ENCODE measurements around the gene CNTN4. TPM values are rescaled to one million over a fixed set of nuclear protein-coding genes. Genes with fewer than 3 reads are reported as not detected.

The CNTN4 gene
- total RNA-seq, 1 experiment from 2014 or later: 5.7 TPM

DNA sequence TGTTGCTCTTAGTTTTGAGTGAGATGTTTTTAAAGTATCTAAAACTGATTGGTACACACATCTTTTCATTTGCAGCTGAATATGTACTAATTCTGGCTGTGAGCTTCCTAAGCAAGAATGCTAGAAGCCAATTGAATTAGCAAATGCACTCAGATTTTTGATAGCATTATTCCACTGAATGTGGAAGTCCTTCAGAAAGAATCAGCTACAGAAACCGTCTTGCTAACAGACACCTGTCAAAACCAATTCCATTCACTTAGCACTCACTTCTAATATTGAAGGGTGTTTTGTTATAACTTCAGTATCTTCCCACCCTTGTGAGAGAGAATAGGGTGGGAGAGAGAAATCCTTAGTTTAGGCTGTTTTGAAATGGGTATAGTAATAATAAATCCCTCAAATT lies 693.8 kb downstream of the CNTN4 start:
- no peak overlapping the region for H3K4me3 ChIP-seq (ENCODE audit: low read depth, low read length, poor library complexity, severe bottlenecking)
- no peaks in the 10 kb centered on the region for H3K27me3 ChIP-seq (replicated peaks; ENCODE audit: insufficient read depth, low read depth, low read length, poor library complexity)
- BruUV-seq (replicated peaks): no TSS peak
- no peak overlapping the region for H3K27ac ChIP-seq (ENCODE audit: low read depth, low read length, poor library complexity, severe bottlenecking)
- no peaks in the 10 kb centered on the region for H3K9me3 ChIP-seq (ENCODE audit: low read depth, low read length, poor library complexity, severe bottlenecking)
- POLR2A ChIA-PET (ENCODE audit: low non-redundant PET): no interaction called here
- H3K36me3 ChIP-seq (ENCODE audit: insufficient read depth, low read length, poor library complexity, severe bottlenecking): no peaks in the 10 kb centered on the region
- TF ChIP-seq EZH2 (IDR thresholded peaks at IDR 0.05; ENCODE audit: borderline replicate concordance, low read depth, low read length, poor library complexity, severe bottlenecking): no peak
- TF ChIP-seq, protein P1, sequence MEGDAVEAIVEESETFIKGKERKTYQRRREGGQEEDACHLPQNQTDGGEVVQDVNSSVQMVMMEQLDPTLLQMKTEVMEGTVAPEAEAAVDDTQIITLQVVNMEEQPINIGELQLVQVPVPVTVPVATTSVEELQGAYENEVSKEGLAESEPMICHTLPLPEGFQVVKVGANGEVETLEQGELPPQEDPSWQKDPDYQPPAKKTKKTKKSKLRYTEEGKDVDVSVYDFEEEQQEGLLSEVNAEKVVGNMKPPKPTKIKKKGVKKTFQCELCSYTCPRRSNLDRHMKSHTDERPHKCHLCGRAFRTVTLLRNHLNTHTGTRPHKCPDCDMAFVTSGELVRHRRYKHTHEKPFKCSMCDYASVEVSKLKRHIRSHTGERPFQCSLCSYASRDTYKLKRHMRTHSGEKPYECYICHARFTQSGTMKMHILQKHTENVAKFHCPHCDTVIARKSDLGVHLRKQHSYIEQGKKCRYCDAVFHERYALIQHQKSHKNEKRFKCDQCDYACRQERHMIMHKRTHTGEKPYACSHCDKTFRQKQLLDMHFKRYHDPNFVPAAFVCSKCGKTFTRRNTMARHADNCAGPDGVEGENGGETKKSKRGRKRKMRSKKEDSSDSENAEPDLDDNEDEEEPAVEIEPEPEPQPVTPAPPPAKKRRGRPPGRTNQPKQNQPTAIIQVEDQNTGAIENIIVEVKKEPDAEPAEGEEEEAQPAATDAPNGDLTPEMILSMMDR (conservative IDR thresholded peaks at IDR 0.05; ENCODE audit: low read depth, low read length): no peak
- DNase-seq (ENCODE audit: low spot score): no peak
- intact Hi-C loops (cut with micrococcal nuclease; ENCODE audit: unreplicated experiment): no loop called here
- CTCF ChIA-PET: no interaction called here
- H3K4me1 ChIP-seq (ENCODE audit: insufficient read depth, low read length, poor library complexity, severe bottlenecking): no peaks in the 10 kb centered on the region

DNA sequence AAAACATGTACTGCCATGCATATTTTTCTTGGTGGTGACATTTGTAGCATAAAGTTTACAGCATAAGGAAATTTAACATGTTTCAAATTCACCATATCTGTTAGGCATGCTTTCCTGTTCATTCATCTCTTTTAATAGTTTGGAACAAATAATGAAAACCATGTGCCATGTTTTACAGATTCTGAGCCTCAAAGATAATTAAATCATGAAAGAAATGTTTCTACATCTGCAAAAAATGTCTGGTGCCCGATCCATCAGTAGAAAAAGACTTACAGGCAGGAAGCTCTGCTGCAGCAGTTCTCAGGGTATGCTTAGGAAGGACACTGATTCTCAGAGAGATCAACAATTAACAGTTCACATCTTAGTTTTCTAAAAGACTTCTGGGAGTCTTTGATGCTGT lies 695.3 kb downstream of the CNTN4 start:
- no peak overlapping the region for H3K27ac ChIP-seq (ENCODE audit: low read depth, low read length, poor library complexity, severe bottlenecking)
- CTCF ChIA-PET: no interaction called here
- H3K36me3 ChIP-seq (ENCODE audit: insufficient read depth, low read length, poor library complexity, severe bottlenecking): no peaks in the 10 kb centered on the region
- H3K9me3 ChIP-seq (ENCODE audit: low read depth, low read length, poor library complexity, severe bottlenecking): no peaks in the 10 kb centered on the region
- H3K4me3 ChIP-seq (ENCODE audit: low read depth, low read length, poor library complexity, severe bottlenecking): no peak overlapping the region
- no TSS peak for BruUV-seq (replicated peaks)
- intact Hi-C loops (cut with micrococcal nuclease; ENCODE audit: unreplicated experiment): no loop called here
- no peak for DNase-seq (ENCODE audit: low spot score)
- POLR2A ChIA-PET (ENCODE audit: low non-redundant PET): no interaction called here
- H3K27me3 ChIP-seq (replicated peaks; ENCODE audit: insufficient read depth, low read depth, low read length, poor library complexity): no peaks in the 10 kb centered on the region
- no peaks in the 10 kb centered on the region for H3K4me1 ChIP-seq (ENCODE audit: insufficient read depth, low read length, poor library complexity, severe bottlenecking)
- TF ChIP-seq, protein P1 (conservative IDR thresholded peaks at IDR 0.05; ENCODE audit: low read depth, low read length): no peak
- no peak for TF ChIP-seq EZH2 (IDR thresholded peaks at IDR 0.05; ENCODE audit: borderline replicate concordance, low read depth, low read length, poor library complexity, severe bottlenecking)

DNA sequence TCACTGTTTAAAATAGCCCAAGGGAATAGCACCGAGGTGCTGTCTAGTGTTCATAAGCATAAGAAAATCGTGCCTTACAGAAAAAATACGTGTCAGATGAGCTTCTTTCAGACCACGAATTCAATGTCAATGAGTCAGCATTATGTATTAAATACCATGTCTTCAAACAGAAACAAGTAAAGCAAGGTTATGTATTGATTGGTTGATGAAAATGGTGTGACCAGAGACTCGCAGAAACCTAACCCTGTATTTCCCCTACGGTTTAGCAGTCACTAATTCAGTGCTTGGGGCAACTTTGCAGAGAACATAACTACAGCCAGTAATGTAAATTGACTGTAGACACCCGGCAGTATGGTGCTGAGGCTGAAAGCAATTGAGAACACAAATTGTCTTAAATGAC lies 703.8 kb downstream of the CNTN4 start:
- DNase-seq (ENCODE audit: low spot score): no peak
- CTCF ChIA-PET: no interaction called here
- Histone ChIP-seq H3K9me3 (ENCODE audit: low read depth, low read length, poor library complexity, severe bottlenecking) (no peaks in the 10 kb centered on the region), H3K4me1 (ENCODE audit: insufficient read depth, low read length, poor library complexity, severe bottlenecking) (no peaks in the 10 kb centered on the region), H3K36me3 (ENCODE audit: insufficient read depth, low read length, poor library complexity, severe bottlenecking) (no peaks in the 10 kb centered on the region), H3K27me3 (replicated peaks; ENCODE audit: insufficient read depth, low read depth, low read length, poor library complexity) (no peaks in the 10 kb centered on the region), H3K27ac (ENCODE audit: low read depth, low read length, poor library complexity, severe bottlenecking) (no peak overlapping the region), H3K4me3 (ENCODE audit: low read depth, low read length, poor library complexity, severe bottlenecking) (no peak overlapping the region)
- intact Hi-C loops (cut with micrococcal nuclease; ENCODE audit: unreplicated experiment): no loop called here
- no TSS peak for BruUV-seq (replicated peaks)
- POLR2A ChIA-PET (ENCODE audit: low non-redundant PET): no interaction called here
- TF ChIP-seq EZH2 (IDR thresholded peaks at IDR 0.05; ENCODE audit: borderline replicate concordance, low read depth, low read length, poor library complexity, severe bottlenecking): no peak
- TF ChIP-seq, protein P1 (conservative IDR thresholded peaks at IDR 0.05; ENCODE audit: low read depth, low read length): no peak

All from A673 (cell line).